Neuronal stem cell (in vitro differentiated cells): ENCODE results near the gene DENND5B.

ENCODE experiments used
- DNase-seq: peaks from one replicate; pipeline ENCODE4 v3.0.0-alpha.2; 2013; ENCODE audit warnings: low spot score
- H2AFZ ChIP-seq: one replicate; pipeline ENCODE4 v1.6.1; 2013; ENCODE audit warnings: mild to moderate bottlenecking, low read length, inconsistent platforms
- H2AK5ac ChIP-seq: 2 replicates; pipeline ENCODE4 v1.6.1; 2013; ENCODE audit warnings: low read depth, mild to moderate bottlenecking, inconsistent platforms, low read length, moderate library complexity, mixed read lengths
- H2BK120ac ChIP-seq: 2 replicates; pipeline ENCODE4 v1.6.1; 2013; ENCODE audit warnings: low read depth, mild to moderate bottlenecking, inconsistent platforms, low read length, moderate library complexity, mixed read lengths
- H2BK12ac ChIP-seq: one replicate; pipeline ENCODE4 v1.6.1; 2013; ENCODE audit warnings: low read length, inconsistent platforms
- H2BK15ac ChIP-seq: 2 replicates; pipeline ENCODE4 v1.6.1; 2013; ENCODE audit warnings: mild to moderate bottlenecking, low read length, inconsistent platforms, mixed read lengths
- H2BK5ac ChIP-seq: one replicate; pipeline ENCODE4 v1.6.1; 2013; ENCODE audit warnings: inconsistent platforms, mild to moderate bottlenecking, low read length, moderate library complexity
- H3K14ac ChIP-seq: one replicate; pipeline ENCODE4 v1.6.1; 2013; ENCODE audit warnings: low read length, inconsistent platforms
- H3K18ac ChIP-seq: 2 replicates; pipeline ENCODE4 v1.6.1; 2013; ENCODE audit warnings: low read length, inconsistent platforms
- H3K23ac ChIP-seq: 2 replicates; pipeline ENCODE4 v1.6.1; 2013; ENCODE audit warnings: low read depth, mild to moderate bottlenecking, mixed read lengths, low read length, inconsistent platforms; ENCODE audit not compliant: poor library complexity
- H3K27ac ChIP-seq: replicated peaks from 3 replicates; pipeline ENCODE4 v1.5.1; 2013; ENCODE audit warnings: low read length, inconsistent platforms
- H3K27me3 ChIP-seq, 3 experiments: 2 replicates each; pipeline ENCODE4 v1.6.1; 2013; ENCODE audit warnings: low read length in 3 of 3, mild to moderate bottlenecking in 2 of 3, inconsistent platforms in 1 of 3, low read depth in 1 of 3, mixed read lengths in 1 of 3, moderate library complexity in 1 of 3; ENCODE audit not compliant: control insufficient read depth in 3 of 3, insufficient read depth in 3 of 3
- H3K36me3 ChIP-seq, 2 donors: replicated peaks in 1 of 2; 2 replicates each; pipeline ENCODE4 v1.6.1; 2013; ENCODE audit warnings: low read length in 2 of 2; ENCODE audit not compliant: control insufficient read depth in 2 of 2, insufficient read depth in 2 of 2
- H3K4ac ChIP-seq: 2 replicates; pipeline ENCODE4 v1.6.1; 2013; ENCODE audit warnings: inconsistent platforms, mild to moderate bottlenecking, low read length, moderate library complexity
- H3K4me1 ChIP-seq, 2 donors: 1 replicate in 1 of 2; 2 replicates in 1 of 2; pipeline ENCODE4 v1.6.1; 2013; ENCODE audit warnings: low read length in 2 of 2, low read depth in 1 of 2; ENCODE audit not compliant: control insufficient read depth in 2 of 2, insufficient read depth in 1 of 2
- H3K4me2 ChIP-seq: one replicate; pipeline ENCODE4 v1.6.1; 2013; ENCODE audit warnings: mild to moderate bottlenecking, low read length, inconsistent platforms; ENCODE audit not compliant: insufficient read depth, poor library complexity, severe bottlenecking
- H3K4me3 ChIP-seq, 2 donors: 2 replicates each; pipeline ENCODE4 v1.5.1; 2013; ENCODE audit warnings: low read length in 2 of 2, mild to moderate bottlenecking in 2 of 2, inconsistent platforms in 1 of 2, moderate library complexity in 1 of 2
- H3K79me1 ChIP-seq: one replicate; pipeline ENCODE4 v1.6.1; 2013; ENCODE audit warnings: low read depth, mild to moderate bottlenecking, inconsistent platforms, low read length, moderate library complexity
- H3K9ac ChIP-seq: one replicate; pipeline ENCODE4 v1.6.1; 2013; ENCODE audit warnings: mild to moderate bottlenecking, low read depth, low read length, inconsistent platforms; ENCODE audit not compliant: poor library complexity
- H3K9me3 ChIP-seq, 2 donors: replicated peaks in 1 of 2; 2 replicates each; pipeline versions ENCODE3 to v1.6.1; 2013; ENCODE audit warnings: low read length in 2 of 2, mild to moderate bottlenecking in 2 of 2, inconsistent platforms in 1 of 2, low read depth in 1 of 2, mixed read lengths in 1 of 2, moderate library complexity in 1 of 2; ENCODE audit not compliant: control insufficient read depth in 2 of 2, insufficient read depth in 1 of 2
- H4K8ac ChIP-seq: one replicate; pipeline ENCODE4 v1.6.1; 2013; ENCODE audit warnings: low read depth, mild to moderate bottlenecking, inconsistent platforms, low read length, moderate library complexity
- H4K91ac ChIP-seq: one replicate; pipeline ENCODE4 v1.6.1; 2013; ENCODE audit warnings: low read length, low read depth, mild to moderate bottlenecking, inconsistent platforms; ENCODE audit not compliant: poor library complexity
- WGBS, 2 donors: extraction: QIAGEN DNeasy Blood & Tissue Kit; methylation state at CpG; one replicate each; pipeline ENCODE4 v1.1.7; 2013; ENCODE audit warnings: missing lambda C conversion rate in 2 of 2, mixed read lengths in 1 of 2; ENCODE audit not compliant: insufficient read length in 2 of 2, insufficient replicate concordance in 1 of 2; ENCODE audit errors: extremely low coverage in 2 of 2; 5-methylcytosine and 5-hydroxymethylcytosine counted together

The DENND5B gene

DNA sequence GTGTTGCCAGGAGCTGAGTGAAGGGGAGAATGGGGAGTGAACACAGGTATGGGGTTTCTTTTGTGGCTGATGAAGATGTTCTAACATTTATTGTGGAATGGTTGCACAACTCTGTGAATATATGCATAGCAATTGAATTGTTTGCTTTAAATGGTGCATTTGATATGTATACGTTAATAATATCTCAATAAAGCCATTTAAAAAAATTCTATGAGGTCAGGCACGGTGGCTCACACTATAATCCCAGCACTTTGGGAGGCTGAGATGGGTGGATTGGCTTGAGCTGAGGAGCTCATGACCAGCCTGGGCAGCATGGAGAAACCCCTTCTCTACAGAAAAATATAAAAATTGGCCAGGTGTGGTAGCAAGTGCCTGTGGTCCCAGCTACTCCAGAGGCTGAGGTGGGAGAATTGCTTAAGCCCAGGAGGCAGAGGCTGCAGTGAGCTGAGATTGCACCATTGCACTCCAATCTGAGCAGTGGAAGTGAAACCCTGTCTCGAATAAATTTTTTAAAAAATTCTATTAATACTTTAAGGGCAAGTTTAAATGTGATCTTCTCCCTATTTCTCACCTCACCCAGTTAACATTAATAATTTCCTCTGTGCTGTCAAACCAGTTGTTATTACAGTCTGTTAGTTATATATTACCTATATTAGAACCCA is 65.3 kb downstream of the DENND5B start:
- Histone ChIP-seq H3K4me3 (no peak overlapping the region), H3K9me3 (no peaks in the 10 kb centered on the region), H3K27ac (no peak overlapping the region), H3K4me1 (no peaks in the 10 kb centered on the region), H2BK120ac (no peak overlapping the region), H2BK5ac (no peak overlapping the region), H3K27me3 (no peaks in the 10 kb centered on the region), H2BK12ac (no peak overlapping the region), H2AFZ (no peak overlapping the region), H4K8ac (no peak overlapping the region), H2AK5ac (no peak overlapping the region), H3K36me3 (no peaks in the 10 kb centered on the region), H3K9ac (no peak overlapping the region), H3K23ac (no peak overlapping the region), H3K18ac (no peak overlapping the region), H3K4me2 (no peak overlapping the region), H3K14ac (no peak overlapping the region), H3K79me1 (no peaks in the 10 kb centered on the region), H3K4ac (no peak overlapping the region), H2BK15ac (no peak overlapping the region), H4K91ac (no peak overlapping the region)
- WGBS, 2 donors: no CpG with 5 or more reads among the region's 3 CpGs
- no peak for DNase-seq

DNA sequence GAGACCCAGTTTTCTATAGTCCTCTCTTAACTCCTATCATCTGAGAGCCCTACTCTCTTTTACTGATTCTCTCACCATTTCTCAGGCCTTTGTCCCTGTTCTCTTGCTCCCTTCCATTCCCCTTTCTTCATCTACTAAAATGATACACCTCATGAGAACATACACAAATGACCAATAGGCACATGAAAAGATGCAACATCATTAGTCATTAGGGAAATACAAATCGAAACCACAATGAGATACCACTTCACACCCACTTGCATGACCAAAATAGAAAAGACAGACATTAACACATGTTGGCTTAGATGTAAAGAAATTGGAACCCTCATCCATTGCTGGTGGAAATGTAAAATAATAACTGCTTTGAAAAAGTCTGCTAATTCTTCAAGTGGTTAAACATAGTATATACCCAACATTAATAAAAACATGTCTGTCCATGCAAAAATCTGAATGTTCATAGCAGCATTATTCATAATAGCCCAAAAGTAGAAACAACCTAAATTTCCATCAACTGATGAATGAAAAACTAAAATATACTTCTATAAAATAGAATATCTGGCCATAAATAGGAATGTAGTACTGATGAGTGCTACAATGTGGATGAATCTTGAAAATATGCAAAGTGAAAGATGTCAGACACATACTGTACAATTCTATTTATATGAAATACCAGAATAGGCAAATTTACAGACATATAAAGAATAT is 66.0 kb downstream of the DENND5B start:
- no peaks in the 10 kb centered on the region for H3K79me1 ChIP-seq
- H3K4me1 ChIP-seq: peaks cover 0 to under 1% of the 10 kb centered on the region in 2 donors
- no peak overlapping the region for H2BK12ac ChIP-seq
- no peak overlapping the region for H3K4me3 ChIP-seq
- H2AK5ac ChIP-seq: no peak overlapping the region
- H3K23ac ChIP-seq: no peak overlapping the region
- H3K9me3 ChIP-seq: no peaks in the 10 kb centered on the region
- no peak for DNase-seq
- no peak overlapping the region for H3K4ac ChIP-seq
- H2AFZ ChIP-seq: no peak overlapping the region
- H3K9ac ChIP-seq: no peak overlapping the region
- no peak overlapping the region for H2BK5ac ChIP-seq
- H2BK120ac ChIP-seq: no peak overlapping the region
- no peak overlapping the region for H3K27ac ChIP-seq
- WGBS, 2 donors: no CpG with 5 or more reads among the region's 1 CpG
- H3K4me2 ChIP-seq: no peak overlapping the region
- H3K27me3 ChIP-seq: no peaks in the 10 kb centered on the region
- no peaks in the 10 kb centered on the region for H3K36me3 ChIP-seq
- H4K91ac ChIP-seq: no peak overlapping the region
- H4K8ac ChIP-seq: no peak overlapping the region
- H3K18ac ChIP-seq: no peak overlapping the region
- no peak overlapping the region for H2BK15ac ChIP-seq
- H3K14ac ChIP-seq: no peak overlapping the region

DNA sequence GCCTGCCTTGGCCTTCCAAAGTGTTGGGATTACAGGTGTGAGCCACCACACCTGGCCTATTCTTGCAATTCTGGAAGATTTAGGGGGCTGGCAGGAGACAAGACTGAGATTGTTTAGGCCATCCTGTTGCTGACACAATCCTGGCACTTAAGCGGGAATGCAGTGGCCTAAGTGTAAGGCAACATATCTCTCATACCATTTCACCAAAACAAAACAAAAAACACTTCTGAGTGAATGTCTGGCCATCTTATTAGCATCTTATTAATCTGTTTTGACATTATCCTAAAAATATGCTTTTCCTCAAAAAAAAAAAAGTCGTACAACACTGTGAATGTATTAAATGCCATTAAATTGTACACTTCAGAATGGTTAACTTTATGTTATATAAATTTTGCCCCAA is 67.6 kb downstream of the DENND5B start:
- WGBS, 2 donors: no CpG with 5 or more reads among the region's 2 CpGs
- no peak overlapping the region for H2BK5ac ChIP-seq
- H3K23ac ChIP-seq: no peak overlapping the region
- no peaks in the 10 kb centered on the region for H3K9me3 ChIP-seq
- no peak overlapping the region for H3K4me2 ChIP-seq
- H2BK12ac ChIP-seq: no peak overlapping the region
- H2AK5ac ChIP-seq: no peak overlapping the region
- no peak overlapping the region for H2AFZ ChIP-seq
- H3K4me3 ChIP-seq: no peak overlapping the region
- no peak overlapping the region for H2BK15ac ChIP-seq
- no peaks in the 10 kb centered on the region for H3K79me1 ChIP-seq
- no peak overlapping the region for H3K18ac ChIP-seq
- H3K27me3 ChIP-seq: no peaks in the 10 kb centered on the region
- DNase-seq: no peak
- H3K36me3 ChIP-seq: no peaks in the 10 kb centered on the region
- no peak overlapping the region for H4K91ac ChIP-seq
- H3K4ac ChIP-seq: no peak overlapping the region
- no peak overlapping the region for H3K9ac ChIP-seq
- H3K27ac ChIP-seq: no peak overlapping the region
- H3K14ac ChIP-seq: no peak overlapping the region
- H4K8ac ChIP-seq: no peak overlapping the region
- H3K4me1 ChIP-seq: peaks cover 6 to 17% of the 10 kb centered on the region in 2 donors
- H2BK120ac ChIP-seq: no peak overlapping the region

DNA sequence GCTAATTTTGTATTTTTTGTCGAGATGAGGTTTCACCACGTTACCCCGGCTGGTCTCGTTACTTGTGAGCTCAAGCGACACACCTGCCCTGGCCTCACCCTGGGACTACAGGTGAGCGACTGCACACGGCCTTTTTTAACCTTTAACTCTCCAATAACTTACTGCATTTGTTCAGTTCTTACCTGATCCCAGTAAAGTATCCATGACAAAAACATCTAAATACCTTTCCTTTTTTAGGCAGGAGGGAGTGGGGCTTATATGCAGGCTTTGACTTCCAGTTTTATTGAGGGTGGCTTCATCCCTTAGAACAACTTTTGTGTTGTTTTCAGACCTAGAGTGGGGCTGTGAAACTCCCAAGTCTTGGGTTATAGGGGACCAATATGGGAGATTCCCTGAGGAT is 68.3 kb downstream of the DENND5B start:
- Histone ChIP-seq H4K8ac (no peak overlapping the region), H4K91ac (no peak overlapping the region), H3K14ac (no peak overlapping the region), H2BK5ac (no peak overlapping the region), H3K18ac (no peak overlapping the region), H3K36me3 (no peaks in the 10 kb centered on the region), H3K79me1 (no peaks in the 10 kb centered on the region), H2BK120ac (no peak overlapping the region), H3K27me3 (no peaks in the 10 kb centered on the region), H2BK12ac (no peak overlapping the region), H3K4me2 (no peak overlapping the region), H3K9me3 (no peaks in the 10 kb centered on the region), H2AK5ac (no peak overlapping the region), H3K4me1 (peaks cover 12 to 24% of the 10 kb centered on the region in 2 donors), H3K4me3 (no peak overlapping the region), H2BK15ac (no peak overlapping the region), H3K4ac (no peak overlapping the region), H3K23ac (no peak overlapping the region), H3K9ac (no peak overlapping the region), H2AFZ (no peak overlapping the region), H3K27ac (no peak overlapping the region)
- no CpG with 5 or more reads among the region's 7 CpGs for WGBS, 2 donors
- no peak for DNase-seq
